ENCODE data around the gene PCGF2. TPM values are rescaled to one million over a fixed set of nuclear protein-coding genes. Genes with fewer than 3 reads are reported as not detected.
A peak's percentile ranks its signal among the peaks of the same experiment; 100 is the strongest.

PCGF2 gene
- total and polyA plus RNA-seq, 10 of the 15 experiments (the other 5 are each of a cell fraction or from before 2014, with no cell fraction given): 2.7 to 35.6 (median 7.2) TPM

DNA sequence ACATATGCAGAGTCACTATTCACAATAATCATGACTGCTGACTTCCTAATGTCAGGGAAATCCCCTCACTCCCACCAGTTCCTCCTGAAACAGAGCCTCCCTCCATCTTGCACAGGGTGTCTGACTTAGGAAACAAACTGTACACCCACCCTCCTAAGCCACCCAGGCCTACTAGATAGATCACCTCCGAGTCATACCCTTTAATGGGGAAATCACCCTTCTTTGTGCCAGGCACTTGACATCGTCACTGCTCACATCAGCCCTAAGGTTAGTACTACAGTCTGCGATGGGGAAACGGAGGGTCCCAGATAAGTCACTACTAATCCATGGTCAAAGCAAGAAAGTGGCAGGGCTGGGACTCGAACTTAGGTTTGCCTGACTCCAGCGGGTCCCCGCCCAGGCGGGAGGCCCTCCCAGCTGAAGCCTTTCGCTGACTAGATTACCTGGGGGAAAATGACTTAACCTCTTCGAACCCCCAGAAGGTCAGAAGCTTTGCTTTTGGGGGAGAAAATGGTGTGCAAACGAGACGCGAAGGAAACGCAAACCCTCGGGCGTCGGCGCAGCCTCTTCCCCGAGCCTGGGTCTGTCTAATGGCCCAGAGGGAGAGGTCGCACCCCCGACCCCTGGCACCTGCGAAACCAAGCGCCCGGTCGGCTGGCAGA lies 46.5 kb downstream of the PCGF2 start (continued):
- TF ChIP-seq, protein P1, sequence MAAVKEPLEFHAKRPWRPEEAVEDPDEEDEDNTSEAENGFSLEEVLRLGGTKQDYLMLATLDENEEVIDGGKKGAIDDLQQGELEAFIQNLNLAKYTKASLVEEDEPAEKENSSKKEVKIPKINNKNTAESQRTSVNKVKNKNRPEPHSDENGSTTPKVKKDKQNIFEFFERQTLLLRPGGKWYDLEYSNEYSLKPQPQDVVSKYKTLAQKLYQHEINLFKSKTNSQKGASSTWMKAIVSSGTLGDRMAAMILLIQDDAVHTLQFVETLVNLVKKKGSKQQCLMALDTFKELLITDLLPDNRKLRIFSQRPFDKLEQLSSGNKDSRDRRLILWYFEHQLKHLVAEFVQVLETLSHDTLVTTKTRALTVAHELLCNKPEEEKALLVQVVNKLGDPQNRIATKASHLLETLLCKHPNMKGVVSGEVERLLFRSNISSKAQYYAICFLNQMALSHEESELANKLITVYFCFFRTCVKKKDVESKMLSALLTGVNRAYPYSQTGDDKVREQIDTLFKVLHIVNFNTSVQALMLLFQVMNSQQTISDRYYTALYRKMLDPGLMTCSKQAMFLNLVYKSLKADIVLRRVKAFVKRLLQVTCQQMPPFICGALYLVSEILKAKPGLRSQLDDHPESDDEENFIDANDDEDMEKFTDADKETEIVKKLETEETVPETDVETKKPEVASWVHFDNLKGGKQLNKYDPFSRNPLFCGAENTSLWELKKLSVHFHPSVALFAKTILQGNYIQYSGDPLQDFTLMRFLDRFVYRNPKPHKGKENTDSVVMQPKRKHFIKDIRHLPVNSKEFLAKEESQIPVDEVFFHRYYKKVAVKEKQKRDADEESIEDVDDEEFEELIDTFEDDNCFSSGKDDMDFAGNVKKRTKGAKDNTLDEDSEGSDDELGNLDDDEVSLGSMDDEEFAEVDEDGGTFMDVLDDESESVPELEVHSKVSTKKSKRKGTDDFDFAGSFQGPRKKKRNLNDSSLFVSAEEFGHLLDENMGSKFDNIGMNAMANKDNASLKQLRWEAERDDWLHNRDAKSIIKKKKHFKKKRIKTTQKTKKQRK (IDR thresholded peaks at IDR 0.05; ENCODE audit: low read depth, low read length): no peak
- TF ChIP-seq, protein P2, sequence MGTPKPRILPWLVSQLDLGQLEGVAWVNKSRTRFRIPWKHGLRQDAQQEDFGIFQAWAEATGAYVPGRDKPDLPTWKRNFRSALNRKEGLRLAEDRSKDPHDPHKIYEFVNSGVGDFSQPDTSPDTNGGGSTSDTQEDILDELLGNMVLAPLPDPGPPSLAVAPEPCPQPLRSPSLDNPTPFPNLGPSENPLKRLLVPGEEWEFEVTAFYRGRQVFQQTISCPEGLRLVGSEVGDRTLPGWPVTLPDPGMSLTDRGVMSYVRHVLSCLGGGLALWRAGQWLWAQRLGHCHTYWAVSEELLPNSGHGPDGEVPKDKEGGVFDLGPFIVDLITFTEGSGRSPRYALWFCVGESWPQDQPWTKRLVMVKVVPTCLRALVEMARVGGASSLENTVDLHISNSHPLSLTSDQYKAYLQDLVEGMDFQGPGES (IDR thresholded peaks at IDR 0.05): no peak
- TF ChIP-seq IKZF1 (conservative IDR thresholded peaks at IDR 0.05) (no peak), STAT1 (conservative IDR thresholded peaks at IDR 0.05) (no peak), SIX5 (IDR thresholded peaks at IDR 0.05; ENCODE audit: low read depth, low read length, severe bottlenecking) (no peak), SUZ12 (IDR thresholded peaks at IDR 0.05; ENCODE audit: unreplicated experiment) (no peak), CBX5 (IDR thresholded peaks at IDR 0.05; ENCODE audit: low read depth) (no peak), PML (IDR thresholded peaks at IDR 0.05; ENCODE audit: low read length) (peak; percentile 60; the same call in 1 of the 2 replicates), MTA3 (IDR thresholded peaks at IDR 0.05; ENCODE audit: borderline replicate concordance, low read length) (peak; percentile 88), BHLHE40 (IDR thresholded peaks at IDR 0.05; ENCODE audit: borderline replicate concordance in 1 of 2, low read depth in 2 of 2, low read length in 1 of 2) (peak in 1 of 2 experiments; percentile 54; a peak in 1 of 4 replicates), BACH1 (IDR thresholded peaks at IDR 0.05; ENCODE audit: borderline replicate concordance) (peak; percentile 98), SP1 (IDR thresholded peaks at IDR 0.05; ENCODE audit: low read depth, low read length) (peak; percentile 46), HDAC6 (IDR thresholded peaks at IDR 0.05; ENCODE audit: unreplicated experiment) (peak; percentile 11), ZNF24 (IDR thresholded peaks at IDR 0.05) (no peak), ZSCAN29 (IDR thresholded peaks at IDR 0.05) (no peak), NR2C1 (IDR thresholded peaks at IDR 0.05) (no peak), ZNF384 (IDR thresholded peaks at IDR 0.05; ENCODE audit: borderline replicate concordance, low read depth, low read length) (no peak), FOXK2 (IDR thresholded peaks at IDR 0.05) (no peak)
- TF ChIP-seq, protein P3, sequence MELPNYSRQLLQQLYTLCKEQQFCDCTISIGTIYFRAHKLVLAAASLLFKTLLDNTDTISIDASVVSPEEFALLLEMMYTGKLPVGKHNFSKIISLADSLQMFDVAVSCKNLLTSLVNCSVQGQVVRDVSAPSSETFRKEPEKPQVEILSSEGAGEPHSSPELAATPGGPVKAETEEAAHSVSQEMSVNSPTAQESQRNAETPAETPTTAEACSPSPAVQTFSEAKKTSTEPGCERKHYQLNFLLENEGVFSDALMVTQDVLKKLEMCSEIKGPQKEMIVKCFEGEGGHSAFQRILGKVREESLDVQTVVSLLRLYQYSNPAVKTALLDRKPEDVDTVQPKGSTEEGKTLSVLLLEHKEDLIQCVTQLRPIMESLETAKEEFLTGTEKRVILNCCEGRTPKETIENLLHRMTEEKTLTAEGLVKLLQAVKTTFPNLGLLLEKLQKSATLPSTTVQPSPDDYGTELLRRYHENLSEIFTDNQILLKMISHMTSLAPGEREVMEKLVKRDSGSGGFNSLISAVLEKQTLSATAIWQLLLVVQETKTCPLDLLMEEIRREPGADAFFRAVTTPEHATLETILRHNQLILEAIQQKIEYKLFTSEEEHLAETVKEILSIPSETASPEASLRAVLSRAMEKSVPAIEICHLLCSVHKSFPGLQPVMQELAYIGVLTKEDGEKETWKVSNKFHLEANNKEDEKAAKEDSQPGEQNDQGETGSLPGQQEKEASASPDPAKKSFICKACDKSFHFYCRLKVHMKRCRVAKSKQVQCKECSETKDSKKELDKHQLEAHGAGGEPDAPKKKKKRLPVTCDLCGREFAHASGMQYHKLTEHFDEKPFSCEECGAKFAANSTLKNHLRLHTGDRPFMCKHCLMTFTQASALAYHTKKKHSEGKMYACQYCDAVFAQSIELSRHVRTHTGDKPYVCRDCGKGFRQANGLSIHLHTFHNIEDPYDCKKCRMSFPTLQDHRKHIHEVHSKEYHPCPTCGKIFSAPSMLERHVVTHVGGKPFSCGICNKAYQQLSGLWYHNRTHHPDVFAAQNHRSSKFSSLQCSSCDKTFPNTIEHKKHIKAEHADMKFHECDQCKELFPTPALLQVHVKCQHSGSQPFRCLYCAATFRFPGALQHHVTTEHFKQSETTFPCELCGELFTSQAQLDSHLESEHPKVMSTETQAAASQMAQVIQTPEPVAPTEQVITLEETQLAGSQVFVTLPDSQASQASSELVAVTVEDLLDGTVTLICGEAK (IDR thresholded peaks at IDR 0.05; ENCODE audit: borderline replicate concordance): no peak
- TF ChIP-seq, protein P4, sequence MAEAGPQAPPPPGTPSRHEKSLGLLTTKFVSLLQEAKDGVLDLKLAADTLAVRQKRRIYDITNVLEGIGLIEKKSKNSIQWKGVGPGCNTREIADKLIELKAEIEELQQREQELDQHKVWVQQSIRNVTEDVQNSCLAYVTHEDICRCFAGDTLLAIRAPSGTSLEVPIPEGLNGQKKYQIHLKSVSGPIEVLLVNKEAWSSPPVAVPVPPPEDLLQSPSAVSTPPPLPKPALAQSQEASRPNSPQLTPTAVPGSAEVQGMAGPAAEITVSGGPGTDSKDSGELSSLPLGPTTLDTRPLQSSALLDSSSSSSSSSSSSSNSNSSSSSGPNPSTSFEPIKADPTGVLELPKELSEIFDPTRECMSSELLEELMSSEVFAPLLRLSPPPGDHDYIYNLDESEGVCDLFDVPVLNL (IDR thresholded peaks at IDR 0.05; ENCODE audit: low read depth, low read length): no peak

Data from GM12878 (cell line).